GM21723 (cell line): Measurements from ENCODE around the gene CPA1.

Experiments used
- ATAC-seq: cut with Tn5 transposase; IDR thresholded peaks from one replicate; pipeline ENCODE4 v1.9.1; 2021; ENCODE audit warnings: mild to moderate bottlenecking, moderate library complexity; ENCODE audit not compliant: unreplicated experiment

Gene CPA1

GRCh38 chr7:130353196-130353595 is 27.1 kb upstream of the CPA1 start:
- no peak for ATAC-seq

GRCh38 chr7:130356121-130356875 is 24.0 kb upstream of the CPA1 start:
- ATAC-seq = no peak

- ATAC-seq = no peak
Measured at GRCh38 chr7:130356876-130357611, 23.2 kb upstream of the CPA1 start.

- no peak for ATAC-seq
Measured at GRCh38 chr7:130358471-130358870, 21.8 kb upstream of the CPA1 start.

GRCh38 chr7:130359276-130359857 is 20.9 kb upstream of the CPA1 start:
- ATAC-seq = no peak

GRCh38 chr7:130360518-130360917 is 19.8 kb upstream of the CPA1 start:
- no peak for ATAC-seq

- ATAC-seq = no peak
Measured at GRCh38 chr7:130361681-130362080, 18.6 kb upstream of the CPA1 start.

- ATAC-seq = no peak
Measured at GRCh38 chr7:130362251-130362816, 18.0 kb upstream of the CPA1 start.

- no peak for ATAC-seq
Measured at GRCh38 chr7:130363026-130363847, 17.1 kb upstream of the CPA1 start.

GRCh38 chr7:130364451-130364850 is 15.8 kb upstream of the CPA1 start:
- no peak for ATAC-seq

GRCh38 chr7:130365088-130365487 is 15.2 kb upstream of the CPA1 start:
- ATAC-seq = no peak

- no peak for ATAC-seq
Measured at GRCh38 chr7:130365511-130366441, 14.5 kb upstream of the CPA1 start.

GRCh38 chr7:130366564-130366963 is 13.7 kb upstream of the CPA1 start:
- no peak for ATAC-seq

GRCh38 chr7:130367088-130367755 is 13.1 kb upstream of the CPA1 start:
- ATAC-seq = no peak

GRCh38 chr7:130367836-130368746 is 12.2 kb upstream of the CPA1 start:
- ATAC-seq = no peak

- ATAC-seq = no peak
Measured at GRCh38 chr7:130369110-130369711, 11.1 kb upstream of the CPA1 start.

- ATAC-seq = no peak
Measured at GRCh38 chr7:130369831-130370550, 10.3 kb upstream of the CPA1 start.
